Endodermal cell (in vitro differentiated cells): Measurements from ENCODE around the gene LAMA2. TPM values are rescaled to one million over a fixed set of nuclear protein-coding genes. Genes with fewer than 3 reads are reported as not detected.

Source experiments
- DNase-seq: peaks from one replicate; pipeline ENCODE4 v3.0.0-alpha.2; 2017
- H3K27ac ChIP-seq: 2 replicates; pipeline ENCODE4 v1.5.1; 2013; ENCODE audit warnings: mild to moderate bottlenecking, low read depth, low read length, moderate library complexity
- H3K27me3 ChIP-seq: 2 replicates; pipeline ENCODE4 v1.6.1; 2013; ENCODE audit warnings: mild to moderate bottlenecking, low read length, moderate library complexity; ENCODE audit not compliant: insufficient read depth, control insufficient read depth, poor library complexity, severe bottlenecking
- H3K36me3 ChIP-seq: 2 replicates; pipeline ENCODE4 v1.7.0; 2013; ENCODE audit warnings: mild to moderate bottlenecking, low read length, moderate library complexity; ENCODE audit not compliant: control insufficient read depth, insufficient read depth
- H3K4me1 ChIP-seq: one replicate; pipeline ENCODE4 v1.7.0; 2013; ENCODE audit warnings: low read length; ENCODE audit not compliant: control insufficient read depth, insufficient read depth
- H3K4me3 ChIP-seq: 2 replicates; pipeline ENCODE4 v1.5.1; 2013; ENCODE audit warnings: mild to moderate bottlenecking, low read length, moderate library complexity
- H3K9ac ChIP-seq: 2 replicates; pipeline ENCODE4 v1.6.1; 2013; ENCODE audit warnings: mild to moderate bottlenecking, low read length, moderate library complexity; ENCODE audit not compliant: poor library complexity, severe bottlenecking; ENCODE audit errors: extremely low read depth
- H3K9me3 ChIP-seq: 2 replicates; pipeline ENCODE4 v1.6.1; 2013; ENCODE audit warnings: mild to moderate bottlenecking, low read length, moderate library complexity; ENCODE audit not compliant: control insufficient read depth
- H3K27ac Mint-ChIP-seq: 2 replicates; pipeline ENCODE4 v1.8.0; 2020; ENCODE audit warnings: mixed read lengths
- H3K27me3 Mint-ChIP-seq: 2 replicates; pipeline ENCODE4 v1.8.0; 2021; ENCODE audit warnings: mild to moderate bottlenecking, mixed read lengths; ENCODE audit not compliant: insufficient read depth
- H3K36me3 Mint-ChIP-seq: 2 replicates; pipeline ENCODE4 v1.8.0; 2020; ENCODE audit warnings: low read depth, mixed read lengths
- H3K4me1 Mint-ChIP-seq: 2 replicates; pipeline ENCODE4 v1.8.0; 2020; ENCODE audit warnings: mixed read lengths
- H3K4me3 Mint-ChIP-seq: 2 replicates; pipeline ENCODE4 v1.8.0; 2020; ENCODE audit warnings: mild to moderate bottlenecking, moderate library complexity, mixed read lengths
- H3K9me3 Mint-ChIP-seq: 2 replicates; pipeline ENCODE4 v1.8.0; 2020; ENCODE audit warnings: mild to moderate bottlenecking, mixed read lengths
- CTCF ChIP-seq: fragments of 200-600 bp; sonication (generic); conservative IDR thresholded peaks from 2 replicates; pipeline ENCODE4 v1.5.0; 2021; ENCODE audit warnings: antibody characterized with exemption, mild to moderate bottlenecking
- WGBS, 2 experiments: methylation state at CpG; one replicate each; pipeline versions ENCODE4 v1.1.5 to v1.1.7; 2013; ENCODE audit warnings: missing lambda C conversion rate in 2 of 2, mixed read lengths in 1 of 2; ENCODE audit not compliant: insufficient coverage in 1 of 2, insufficient read length in 1 of 2; 5-methylcytosine and 5-hydroxymethylcytosine counted together
- total RNA-seq, 2 donors: library from RNA; stranded (reverse); fragmentation: NEBNext Ultra II Directional in 1 of 2; extraction: Animal tissue kit (Norgen Biotek cat#: 25700) in 1 of 2; gene quantifications; 2 replicates in 1 of 2; 3 replicates in 1 of 2; pipeline ENCODE4 v1.2.1, GENCODE V29; 2021

The LAMA2 gene
- total RNA-seq, 2 donors from 2014 or later, result 2.3 to 4.1 TPM

- no peaks in the 10 kb centered on the region for H3K27me3 Mint-ChIP-seq
- H3K27ac ChIP-seq, result no peak overlapping the region
- no peak overlapping the region for H3K9ac ChIP-seq
- no peaks in the 10 kb centered on the region for H3K36me3 ChIP-seq
- no peak for TF ChIP-seq CTCF
- H3K9me3 Mint-ChIP-seq, result no peaks in the 10 kb centered on the region
- H3K4me3 Mint-ChIP-seq, result no peak overlapping the region
- no peak overlapping the region for H3K4me3 ChIP-seq
- H3K27ac Mint-ChIP-seq, result peak overlapping the region; percentile 62
- 86% methylated on average over 4 to 9 of the region's 9 CpGs for WGBS, 2 experiments
- H3K27me3 ChIP-seq, result no peaks in the 10 kb centered on the region
- DNase-seq, result no peak
- no peaks in the 10 kb centered on the region for H3K9me3 ChIP-seq
- H3K4me1 Mint-ChIP-seq, result peaks cover 14% of the 10 kb centered on the region
- peaks cover 6% of the 10 kb centered on the region for H3K4me1 ChIP-seq
- H3K36me3 Mint-ChIP-seq, result no peaks in the 10 kb centered on the region
These were observed 607.8 kb downstream of the LAMA2 start for GRCh38 chr6:129490521-129491255.

- H3K27ac ChIP-seq, result no peak overlapping the region
- H3K9me3 ChIP-seq, result no peaks in the 10 kb centered on the region
- DNase-seq, result no peak
- TF ChIP-seq CTCF, result no peak
- peaks cover 14% of the 10 kb centered on the region for H3K4me1 Mint-ChIP-seq
- H3K27ac Mint-ChIP-seq, result peak overlapping the region; percentile 62
- H3K27me3 ChIP-seq, result no peaks in the 10 kb centered on the region
- H3K4me3 ChIP-seq, result no peak overlapping the region
- H3K36me3 Mint-ChIP-seq, result no peaks in the 10 kb centered on the region
- H3K9me3 Mint-ChIP-seq, result no peaks in the 10 kb centered on the region
- no peak overlapping the region for H3K9ac ChIP-seq
- H3K4me3 Mint-ChIP-seq, result no peak overlapping the region
- H3K27me3 Mint-ChIP-seq, result no peaks in the 10 kb centered on the region
- WGBS, 2 experiments, result 94% methylated on average over 6 of the region's 6 CpGs
- no peaks in the 10 kb centered on the region for H3K36me3 ChIP-seq
- H3K4me1 ChIP-seq, result peaks cover 6% of the 10 kb centered on the region
These were observed 608.5 kb downstream of the LAMA2 start for GRCh38 chr6:129491436-129491835.

GRCh38 chr6:129492260-129492659 lies 609.3 kb downstream of the LAMA2 start:
- no peaks in the 10 kb centered on the region for H3K27me3 Mint-ChIP-seq
- no peak overlapping the region for H3K4me3 Mint-ChIP-seq
- H3K27me3 ChIP-seq, result no peaks in the 10 kb centered on the region
- peaks cover 4% of the 10 kb centered on the region for H3K4me1 ChIP-seq
- H3K4me3 ChIP-seq, result no peak overlapping the region
- 96 to 100% methylated on average over 2 to 4 of the region's 4 CpGs for WGBS, 2 experiments
- no peaks in the 10 kb centered on the region for H3K36me3 Mint-ChIP-seq
- no peaks in the 10 kb centered on the region for H3K9me3 ChIP-seq
- H3K27ac ChIP-seq, result no peak overlapping the region
- no peaks in the 10 kb centered on the region for H3K36me3 ChIP-seq
- H3K9me3 Mint-ChIP-seq, result no peaks in the 10 kb centered on the region
- TF ChIP-seq CTCF, result no peak
- peaks cover 14% of the 10 kb centered on the region for H3K4me1 Mint-ChIP-seq
- no peak overlapping the region for H3K9ac ChIP-seq
- DNase-seq, result no peak
- H3K27ac Mint-ChIP-seq, result no peak overlapping the region
